SK-N-SH (cell line): Measurements from ENCODE around the gene EXOC5. TPM values are rescaled to one million over a fixed set of nuclear protein-coding genes. Genes with fewer than 3 reads are reported as not detected.

ENCODE experiments used
- CTCF ChIA-PET: fragments of 300-600, 350-600 bp; formaldehyde crosslinking; extraction: SDS; loops from one replicate; lab custom pipeline; 2021; lab: Yijun Ruan, JAX
- POLR2A ChIA-PET: fragments of 350-600 bp; sonication (Branson Sonifier 250); formaldehyde crosslinking; extraction: SDS; loops from one replicate; lab custom pipeline; 2020; ENCODE audit warnings: antibody characterized with exemption, inconsistent platforms; lab: Yijun Ruan, JAX
- DNase-seq: peaks from one replicate; pipeline ENCODE4 v3.0.0; 2012
- H2AFZ ChIP-seq: fragments of 200-600 bp; sonication (generic); 2 replicates; pipeline ENCODE4 v1.8.1; 2016; ENCODE audit warnings: antibody characterized with exemption, mild to moderate bottlenecking, low read depth
- H3F3A ChIP-seq: fragments of 200-600 bp; sonication (generic); replicated peaks from 2 replicates; pipeline ENCODE3; 2016; ENCODE audit warnings: antibody characterized with exemption, mild to moderate bottlenecking; ENCODE audit not compliant: insufficient read depth
- H3K27ac ChIP-seq, 2 experiments: fragments of 200-500 bp in 1 of 2; fragments of 200-600 bp in 1 of 2; sonication (Bioruptor generic) in 1 of 2; sonication (generic), shearing (Covaris generic) in 1 of 2; 2 replicates each; pipeline versions ENCODE4 v1.5.1 to v1.6.1; 2014 to 2016; ENCODE audit warnings: low read depth in 2 of 2, inconsistent platforms in 1 of 2, low read length in 1 of 2, mild to moderate bottlenecking in 1 of 2, mixed read lengths in 1 of 2
- H3K27me3 ChIP-seq: fragments of 200-600 bp; sonication (generic), shearing (Covaris generic); 2 replicates; pipeline ENCODE4 v1.6.1; 2016; ENCODE audit warnings: mixed run types; ENCODE audit not compliant: insufficient read depth
- H3K36me3 ChIP-seq, 2 experiments: fragments of 200-500 bp in 1 of 2; fragments of 200-600 bp in 1 of 2; sonication (Bioruptor generic) in 1 of 2; sonication (generic) in 1 of 2; replicated peaks in 1 of 2; 2 replicates each; pipeline versions ENCODE3 to v1.5.1; 2014 to 2016; ENCODE audit warnings: low read length in 1 of 2, mild to moderate bottlenecking in 1 of 2; ENCODE audit not compliant: insufficient read depth in 2 of 2, control insufficient read depth in 1 of 2
- H3K4me1 ChIP-seq, 2 experiments: fragments of 200-500 bp in 1 of 2; fragments of 200-600 bp in 1 of 2; sonication (Bioruptor generic) in 1 of 2; sonication (generic), shearing (Covaris generic) in 1 of 2; 2 replicates each; pipeline versions ENCODE4 v1.5.1 to v1.6.1; 2014 to 2016; ENCODE audit warnings: low read depth in 1 of 2, low read length in 1 of 2, mixed run types in 1 of 2; ENCODE audit not compliant: insufficient read depth in 2 of 2, control insufficient read depth in 1 of 2
- H3K4me2 ChIP-seq: fragments of 200-600 bp; sonication (generic), shearing (Covaris generic); 2 replicates; pipeline ENCODE4 v1.6.1; 2017; ENCODE audit warnings: mixed run types
- H3K4me3 ChIP-seq, 2 experiments: fragments of 200-500 bp in 1 of 2; fragments of 200-600 bp in 1 of 2; sonication (Bioruptor generic) in 1 of 2; sonication (generic), shearing (Covaris generic) in 1 of 2; 2 replicates each; pipeline versions ENCODE4 v1.5.1 to v1.8.1; 2014 to 2016; ENCODE audit warnings: low read depth in 2 of 2, inconsistent platforms in 1 of 2, low read length in 1 of 2, mild to moderate bottlenecking in 1 of 2, mixed read lengths in 1 of 2, moderate library complexity in 1 of 2
- H3K79me2 ChIP-seq: fragments of 200-600 bp; sonication (generic); 2 replicates; pipeline ENCODE4 v1.8.1; 2017; ENCODE audit warnings: mild to moderate bottlenecking; ENCODE audit not compliant: insufficient read depth
- H3K9ac ChIP-seq: fragments of 200-600 bp; sonication (generic); 2 replicates; pipeline ENCODE4 v1.6.1; 2017; ENCODE audit warnings: mixed run types
- H3K9me2 ChIP-seq: fragments of 200-600 bp; sonication (generic); 2 replicates; pipeline ENCODE4 v1.6.1; 2017; ENCODE audit warnings: mixed run types
- H3K9me3 ChIP-seq: fragments of 200-600 bp; sonication (generic); 2 replicates; pipeline ENCODE4 v1.6.1; 2017; ENCODE audit warnings: mixed run types, mild to moderate bottlenecking, moderate library complexity
- H4K20me1 ChIP-seq: fragments of 200-600 bp; sonication (generic); 2 replicates; pipeline ENCODE4 v1.6.1; 2017; ENCODE audit warnings: mild to moderate bottlenecking, mixed run types; ENCODE audit not compliant: insufficient read depth
- CHD2 ChIP-seq: fragments of 150-350 bp; IDR thresholded peaks from 2 replicates; pipeline ENCODE4 v1.6.1; 2018; ENCODE audit warnings: low read length; ENCODE audit not compliant: partially characterized antibody
- CTCF ChIP-seq: fragments of 200-600 bp; sonication (generic); IDR thresholded peaks from 2 replicates; pipeline ENCODE4 v1.6.1; 2017; ENCODE audit warnings: antibody characterized with exemption, mild to moderate bottlenecking, moderate library complexity
- ELF1 ChIP-seq: IDR thresholded peaks from 2 replicates; pipeline ENCODE4 v1.4.0; 2012
- EP300 ChIP-seq, 2 experiments: IDR thresholded peaks; 2 replicates each; pipeline versions ENCODE4 v1.4.0 to v1.6.1; 2012; ENCODE audit warnings: borderline replicate concordance in 1 of 2, low read depth in 1 of 2, low read length in 1 of 2
- EZH2phosphoT487 ChIP-seq: fragments of 200-600 bp; sonication (generic); IDR thresholded peaks from 2 replicates; pipeline ENCODE4 v1.6.1; 2017; ENCODE audit warnings: low read depth, mixed run types, mild to moderate bottlenecking, antibody characterized with exemption, moderate library complexity, borderline replicate concordance
- FOSL2 ChIP-seq: IDR thresholded peaks from 2 replicates; pipeline ENCODE4 v1.4.0; 2012; ENCODE audit warnings: low read depth, mild to moderate bottlenecking, moderate library complexity, borderline replicate concordance
- GABPA ChIP-seq: IDR thresholded peaks from 2 replicates; pipeline ENCODE4 v1.4.0; 2012; ENCODE audit warnings: low read depth, mild to moderate bottlenecking
- GATA2 ChIP-seq: sonication (generic); formaldehyde crosslinking; IDR thresholded peaks from 2 replicates; pipeline ENCODE4 v1.5.0; 2020; ENCODE audit warnings: mild to moderate bottlenecking, missing genetic modification reagents
- IRF3 ChIP-seq: fragments of 150-350 bp; IDR thresholded peaks from 2 replicates; pipeline ENCODE4 v1.6.1; 2016; ENCODE audit warnings: mild to moderate bottlenecking, low read depth, low read length
- JUND ChIP-seq: IDR thresholded peaks from 2 replicates; pipeline ENCODE4 v1.4.0; 2012
- MEF2A ChIP-seq: IDR thresholded peaks from 2 replicates; pipeline ENCODE4 v1.4.0; 2012; ENCODE audit warnings: low read depth, borderline replicate concordance
- POLR2AphosphoS5 ChIP-seq: IDR thresholded peaks from 2 replicates; pipeline ENCODE4 v1.6.1; 2012; ENCODE audit warnings: low read depth, low read length
- RAD21 ChIP-seq: IDR thresholded peaks from 2 replicates; pipeline ENCODE4 v1.6.1; 2012; ENCODE audit warnings: mild to moderate bottlenecking, low read length
- RCOR1 ChIP-seq: fragments of 150-350 bp; IDR thresholded peaks from 2 replicates; pipeline ENCODE4 v1.6.1; 2017; ENCODE audit warnings: antibody characterized with exemption, low read length
- RXRA ChIP-seq: IDR thresholded peaks from 2 replicates; pipeline ENCODE4 v1.4.0; 2012; ENCODE audit warnings: low read depth, mild to moderate bottlenecking, borderline replicate concordance
- SIN3A ChIP-seq: IDR thresholded peaks from 2 replicates; pipeline ENCODE4 v1.6.1; 2012; ENCODE audit warnings: low read depth, mild to moderate bottlenecking, low read length, moderate library complexity, borderline replicate concordance
- SMC3 ChIP-seq: IDR thresholded peaks from 2 replicates; pipeline ENCODE4 v1.6.1; 2012; ENCODE audit warnings: low read depth, low read length, improper control_type of control experiment
- TAF1 ChIP-seq: IDR thresholded peaks from 2 replicates; pipeline ENCODE4 v1.6.1; 2012; ENCODE audit warnings: low read depth, mild to moderate bottlenecking, low read length, moderate library complexity, borderline replicate concordance
- USF2 ChIP-seq: fragments of 150-350 bp; IDR thresholded peaks from 2 replicates; pipeline ENCODE4 v1.6.1; 2017; ENCODE audit warnings: antibody characterized with exemption, low read length, low read depth, borderline replicate concordance
- YY1 ChIP-seq: IDR thresholded peaks from 2 replicates; pipeline ENCODE4 v1.4.0; 2012; ENCODE audit warnings: low read depth, mild to moderate bottlenecking
- WGBS: methylation state at CpG from one replicate; pipeline ENCODE4 v1.1.6; 2017; ENCODE audit warnings: low lambda C conversion rate; 5-methylcytosine and 5-hydroxymethylcytosine counted together
- polyA plus RNA-seq, 3 experiments: library from polyadenylated mRNA; depleted of rRNA; stranded (reverse); fragments of >200 nt; gene quantifications; 2 replicates each; pipeline ENCODE4 v1.2.3, GENCODE V29; 2012

EXOC5 gene
- polyA plus RNA-seq, 1 of the 3 experiments (the other 2 are of a cell fraction), result 10.5 TPM

GRCh38 chr14:57171363-57171762 is 97.3 kb downstream of the EXOC5 start (continued):
- TF ChIP-seq TAF1, result no peak
- no peak for TF ChIP-seq ELF1

- CTCF ChIA-PET, result interaction anchor here (1.2 to 1.5 kb wide), 2 partner anchors 102 to 679 kb away, joined by 3 to 4 read pairs; no protein-coding TSS in a partner anchor
- DNase-seq, result no peak
- no peaks in the 10 kb centered on the region for H3K36me3 ChIP-seq
- no peak overlapping the region for H3K27ac ChIP-seq
- no peaks in the 10 kb centered on the region for H3K9me2 ChIP-seq
- H3K4me2 ChIP-seq, result no peak overlapping the region
- no peaks in the 10 kb centered on the region for H3F3A ChIP-seq
- no peak overlapping the region for H3K9ac ChIP-seq
- POLR2A ChIA-PET, result no interaction called here
- H3K27me3 ChIP-seq, result no peaks in the 10 kb centered on the region
- H2AFZ ChIP-seq, result no peak overlapping the region
- TF ChIP-seq SMC3 (no peak), CHD2 (no peak), GABPA (no peak), GATA2 (CRISPR knock-in tag) (no peak), SIN3A (no peak), POLR2AphosphoS5 (no peak), JUND (no peak), MEF2A (no peak), RXRA (no peak), YY1 (no peak), USF2 (no peak)
- WGBS, result 30% methylated on average over 3 of the region's 3 CpGs
- H3K9me3 ChIP-seq, result no peaks in the 10 kb centered on the region
- H4K20me1 ChIP-seq, result no peaks in the 10 kb centered on the region
- H3K4me1 ChIP-seq, result peaks cover 0 to 2% of the 10 kb centered on the region in 2 experiments; a peak in 1 of 4 replicates
- H3K4me3 ChIP-seq, result no peak overlapping the region
- no peaks in the 10 kb centered on the region for H3K79me2 ChIP-seq
Measured at GRCh38 chr14:57169901-57170300, 98.8 kb downstream of the EXOC5 start.

GRCh38 chr14:57168138-57168679 is 100.5 kb downstream of the EXOC5 start:
- H3K9me3 ChIP-seq, result no peaks in the 10 kb centered on the region
- H3F3A ChIP-seq, result no peaks in the 10 kb centered on the region
- peaks cover 0 to 2% of the 10 kb centered on the region in 2 experiments; a peak in 1 of 4 replicates for H3K4me1 ChIP-seq
- ChIA-PET POLR2A (no interaction called here), CTCF (interaction anchor here (1.2 to 2.0 kb wide), 5 partner anchors 10 to 677 kb away, joined by 3 to 6 read pairs (median 4); no protein-coding TSS in a partner anchor)
- H3K27me3 ChIP-seq, result no peaks in the 10 kb centered on the region
- no peak overlapping the region for H2AFZ ChIP-seq
- no peak for DNase-seq
- no peaks in the 10 kb centered on the region for H3K79me2 ChIP-seq
- H3K4me3 ChIP-seq, result no peak overlapping the region
- H4K20me1 ChIP-seq, result no peaks in the 10 kb centered on the region
- no peak overlapping the region for H3K27ac ChIP-seq
- H3K9ac ChIP-seq, result no peak overlapping the region
- no peak overlapping the region for H3K4me2 ChIP-seq
- H3K9me2 ChIP-seq, result no peaks in the 10 kb centered on the region
- 51% methylated on average over 2 of the region's 2 CpGs for WGBS
- no peaks in the 10 kb centered on the region for H3K36me3 ChIP-seq
- TF ChIP-seq FOSL2 (no peak), RAD21 (no peak), GABPA (no peak), EP300 (IDR thresholded peaks at IDR 0.05; ENCODE audit: borderline replicate concordance in 1 of 2, low read depth in 1 of 2, low read length in 1 of 2) (no peak), IRF3 (no peak), EZH2phosphoT487 (no peak), MEF2A (no peak), USF2 (no peak), CTCF (no peak), RCOR1 (no peak)
